ENCODE data around the gene SRPRB.

DNA sequence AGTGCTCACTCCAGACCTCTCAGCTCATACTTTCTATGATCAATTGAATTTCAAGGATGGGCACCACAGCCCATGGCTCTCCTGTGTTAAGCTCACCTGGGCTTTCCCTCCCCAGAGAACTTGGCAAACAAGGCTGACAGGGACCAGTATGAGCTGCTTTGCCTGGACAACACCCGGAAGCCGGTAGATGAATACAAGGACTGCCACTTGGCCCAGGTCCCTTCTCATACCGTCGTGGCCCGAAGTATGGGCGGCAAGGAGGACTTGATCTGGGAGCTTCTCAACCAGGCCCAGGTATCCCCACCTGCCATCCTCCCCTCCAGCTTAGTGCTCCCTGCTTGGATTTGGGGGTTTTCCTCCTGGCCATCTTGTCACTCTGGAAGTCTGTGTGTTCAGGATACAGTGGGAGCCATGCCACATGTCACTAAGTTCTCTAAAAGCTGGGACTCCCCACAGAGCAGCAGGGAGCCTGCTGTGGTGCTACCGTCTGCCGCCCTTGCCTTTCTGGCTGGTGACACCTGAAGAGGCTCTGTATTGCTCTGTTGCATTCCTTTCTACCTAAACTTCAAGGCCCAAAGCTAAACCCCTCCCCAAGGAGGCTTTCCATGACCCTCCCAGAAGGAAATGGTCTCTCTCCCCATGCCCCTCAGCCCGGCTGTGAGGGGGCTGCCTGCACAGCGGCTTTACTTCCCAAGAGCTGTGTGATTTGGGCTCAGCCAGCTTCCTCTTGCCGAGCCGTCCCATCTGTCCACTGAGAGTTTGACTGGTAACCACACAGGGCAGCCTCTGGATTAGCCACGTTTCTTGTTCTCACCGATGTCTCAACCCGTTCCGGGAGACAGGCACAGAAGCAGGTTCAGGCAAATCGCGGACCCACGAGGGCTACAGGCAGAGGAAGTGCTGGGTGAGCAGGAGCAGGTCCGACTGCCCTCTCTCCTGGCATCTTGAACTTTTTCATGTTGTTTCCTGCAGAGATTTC, 48.6 kb upstream of the SRPRB start:
- TF ChIP-seq, protein P1, sequence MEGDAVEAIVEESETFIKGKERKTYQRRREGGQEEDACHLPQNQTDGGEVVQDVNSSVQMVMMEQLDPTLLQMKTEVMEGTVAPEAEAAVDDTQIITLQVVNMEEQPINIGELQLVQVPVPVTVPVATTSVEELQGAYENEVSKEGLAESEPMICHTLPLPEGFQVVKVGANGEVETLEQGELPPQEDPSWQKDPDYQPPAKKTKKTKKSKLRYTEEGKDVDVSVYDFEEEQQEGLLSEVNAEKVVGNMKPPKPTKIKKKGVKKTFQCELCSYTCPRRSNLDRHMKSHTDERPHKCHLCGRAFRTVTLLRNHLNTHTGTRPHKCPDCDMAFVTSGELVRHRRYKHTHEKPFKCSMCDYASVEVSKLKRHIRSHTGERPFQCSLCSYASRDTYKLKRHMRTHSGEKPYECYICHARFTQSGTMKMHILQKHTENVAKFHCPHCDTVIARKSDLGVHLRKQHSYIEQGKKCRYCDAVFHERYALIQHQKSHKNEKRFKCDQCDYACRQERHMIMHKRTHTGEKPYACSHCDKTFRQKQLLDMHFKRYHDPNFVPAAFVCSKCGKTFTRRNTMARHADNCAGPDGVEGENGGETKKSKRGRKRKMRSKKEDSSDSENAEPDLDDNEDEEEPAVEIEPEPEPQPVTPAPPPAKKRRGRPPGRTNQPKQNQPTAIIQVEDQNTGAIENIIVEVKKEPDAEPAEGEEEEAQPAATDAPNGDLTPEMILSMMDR (IDR thresholded peaks at IDR 0.05), result no peak
- no peak for TF ChIP-seq POLR2A (IDR thresholded peaks at IDR 0.05)
